ENCODE data around the gene TPM1.

DNA sequence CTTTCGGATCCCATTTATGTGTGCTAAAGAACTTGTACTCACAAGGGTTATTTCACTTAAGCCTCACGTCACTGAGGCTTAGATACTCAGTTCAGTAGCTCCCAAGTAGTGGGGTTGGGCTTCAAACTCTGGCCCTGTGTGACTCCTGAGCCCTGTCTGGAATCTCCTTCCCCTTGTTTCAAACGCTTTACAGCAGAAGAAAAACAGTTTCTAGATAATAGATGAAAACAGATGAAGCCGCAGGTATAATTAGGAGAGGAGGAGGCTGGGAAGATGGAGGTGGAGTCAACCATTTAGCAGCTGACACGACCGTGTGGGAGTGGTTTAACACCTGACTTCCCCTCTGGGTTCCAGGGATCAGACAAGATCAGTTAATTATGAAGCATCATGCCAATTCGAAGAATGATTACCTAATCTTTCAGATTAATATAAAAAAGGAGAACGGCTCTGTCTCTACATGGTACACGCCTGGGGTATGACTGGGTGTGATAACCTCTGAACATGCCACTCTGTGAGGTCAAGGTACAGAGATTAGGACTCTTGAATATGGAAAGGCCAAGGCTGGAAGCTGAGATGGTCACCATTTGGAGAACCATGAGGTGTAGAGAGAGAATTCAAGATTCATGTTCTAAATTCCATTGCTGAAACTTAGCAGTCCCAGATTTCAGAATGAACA lies 31.1 kb downstream of the TPM1 start:
- TF ChIP-seq, protein P1, sequence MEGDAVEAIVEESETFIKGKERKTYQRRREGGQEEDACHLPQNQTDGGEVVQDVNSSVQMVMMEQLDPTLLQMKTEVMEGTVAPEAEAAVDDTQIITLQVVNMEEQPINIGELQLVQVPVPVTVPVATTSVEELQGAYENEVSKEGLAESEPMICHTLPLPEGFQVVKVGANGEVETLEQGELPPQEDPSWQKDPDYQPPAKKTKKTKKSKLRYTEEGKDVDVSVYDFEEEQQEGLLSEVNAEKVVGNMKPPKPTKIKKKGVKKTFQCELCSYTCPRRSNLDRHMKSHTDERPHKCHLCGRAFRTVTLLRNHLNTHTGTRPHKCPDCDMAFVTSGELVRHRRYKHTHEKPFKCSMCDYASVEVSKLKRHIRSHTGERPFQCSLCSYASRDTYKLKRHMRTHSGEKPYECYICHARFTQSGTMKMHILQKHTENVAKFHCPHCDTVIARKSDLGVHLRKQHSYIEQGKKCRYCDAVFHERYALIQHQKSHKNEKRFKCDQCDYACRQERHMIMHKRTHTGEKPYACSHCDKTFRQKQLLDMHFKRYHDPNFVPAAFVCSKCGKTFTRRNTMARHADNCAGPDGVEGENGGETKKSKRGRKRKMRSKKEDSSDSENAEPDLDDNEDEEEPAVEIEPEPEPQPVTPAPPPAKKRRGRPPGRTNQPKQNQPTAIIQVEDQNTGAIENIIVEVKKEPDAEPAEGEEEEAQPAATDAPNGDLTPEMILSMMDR (IDR thresholded peaks at IDR 0.05): no peak
- no peak for TF ChIP-seq POLR2A (IDR thresholded peaks at IDR 0.05)
- no peak for TF ChIP-seq POLR2AphosphoS5 (IDR thresholded peaks at IDR 0.05)

Data from prostate gland (tissue), 2 donors.